Activated CD8-positive, alpha-beta memory T cell treated with anti-CD3 and anti-CD28 coated beads, Interleukin-2, amount 10 ng/mL, durations not matched to agents 7 days and 5 days (primary cell): ENCODE results near the gene ODAD3. TPM values are rescaled to one million over a fixed set of nuclear protein-coding genes. Genes with fewer than 3 reads are reported as not detected.

Source experiments
- ATAC-seq: fragments of 150-1000 bp; cut with Tn5 transposase; one replicate; pipeline ENCODE4 v1.10.0; 2021; ENCODE audit warnings: moderate library complexity
- CTCF ChIA-PET: fragments of 350-600 bp; sonication (Branson Sonifier 250); formaldehyde crosslinking; loops from one replicate; lab custom pipeline; 2021; ENCODE audit warnings: antibody characterized with exemption; lab: Charles Lee
- DNase-seq: peaks from one replicate; pipeline ENCODE4 v3.0.0-alpha.2; 2020
- H3K27ac Mint-ChIP-seq: one replicate; pipeline ENCODE4 v1.8.0; 2021; ENCODE audit warnings: mild to moderate bottlenecking, mixed read lengths
- H3K27me3 Mint-ChIP-seq: one replicate; pipeline ENCODE4 v1.8.0; 2021; ENCODE audit warnings: mixed read lengths
- H3K36me3 Mint-ChIP-seq: one replicate; pipeline ENCODE4 v1.8.0; 2021; ENCODE audit warnings: mild to moderate bottlenecking, mixed read lengths
- H3K4me1 Mint-ChIP-seq: one replicate; pipeline ENCODE4 v1.8.0; 2021; ENCODE audit warnings: mixed read lengths
- H3K4me3 Mint-ChIP-seq: one replicate; pipeline ENCODE4 v1.8.0; 2021; ENCODE audit warnings: mild to moderate bottlenecking, moderate library complexity, mixed read lengths
- H3K9me3 Mint-ChIP-seq: one replicate; pipeline ENCODE4 v1.8.0; 2022; ENCODE audit warnings: low read depth, mixed read lengths
- total RNA-seq, 2 experiments: library from RNA; stranded (reverse); gene quantifications; one replicate each; pipeline ENCODE4 v1.2.3, GENCODE V29; 2021

ODAD3 gene
- total RNA-seq, 2 experiments from 2014 or later, result 0.15 to 0.54 TPM

DNA sequence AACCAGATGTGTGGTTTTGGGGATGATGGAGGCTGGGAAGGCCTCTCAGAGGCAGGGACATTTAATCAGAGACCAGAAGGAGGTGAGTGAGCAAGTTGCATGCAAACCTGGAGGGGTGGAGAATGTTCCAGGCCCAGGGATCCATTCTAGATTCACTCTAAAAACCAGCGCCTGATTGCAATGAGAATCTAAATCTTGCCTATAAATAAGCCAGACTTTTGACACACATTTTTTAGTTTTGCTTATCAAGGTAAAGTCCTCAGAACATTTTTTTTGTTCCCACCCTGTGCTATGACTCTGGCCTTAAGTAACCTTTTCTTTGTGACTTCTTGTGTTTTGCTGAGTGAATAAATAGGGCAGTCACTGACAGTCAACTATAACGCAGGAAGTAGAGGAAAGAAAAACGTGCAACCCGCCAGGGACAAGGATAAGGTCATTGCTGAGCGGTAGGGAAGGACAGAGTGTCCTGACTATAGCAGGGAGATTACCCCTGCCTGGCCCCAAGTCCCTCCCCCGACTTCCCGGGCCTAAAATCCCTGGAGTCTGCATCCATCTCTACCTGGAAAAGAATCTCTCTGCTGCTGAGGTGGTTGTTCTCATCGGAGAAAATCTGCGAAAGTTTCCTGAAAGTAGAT lies 30.2 kb downstream of the ODAD3 start:
- Mint-ChIP-seq H3K9me3 (no peaks in the 10 kb centered on the region), H3K36me3 (no peaks in the 10 kb centered on the region), H3K4me3 (no peak overlapping the region), H3K27ac (no peak overlapping the region), H3K27me3 (peaks cover 24% of the 10 kb centered on the region), H3K4me1 (no peaks in the 10 kb centered on the region)
- ATAC-seq (no peak), DNase-seq (no peak)
- CTCF ChIA-PET, result no interaction called here

DNA sequence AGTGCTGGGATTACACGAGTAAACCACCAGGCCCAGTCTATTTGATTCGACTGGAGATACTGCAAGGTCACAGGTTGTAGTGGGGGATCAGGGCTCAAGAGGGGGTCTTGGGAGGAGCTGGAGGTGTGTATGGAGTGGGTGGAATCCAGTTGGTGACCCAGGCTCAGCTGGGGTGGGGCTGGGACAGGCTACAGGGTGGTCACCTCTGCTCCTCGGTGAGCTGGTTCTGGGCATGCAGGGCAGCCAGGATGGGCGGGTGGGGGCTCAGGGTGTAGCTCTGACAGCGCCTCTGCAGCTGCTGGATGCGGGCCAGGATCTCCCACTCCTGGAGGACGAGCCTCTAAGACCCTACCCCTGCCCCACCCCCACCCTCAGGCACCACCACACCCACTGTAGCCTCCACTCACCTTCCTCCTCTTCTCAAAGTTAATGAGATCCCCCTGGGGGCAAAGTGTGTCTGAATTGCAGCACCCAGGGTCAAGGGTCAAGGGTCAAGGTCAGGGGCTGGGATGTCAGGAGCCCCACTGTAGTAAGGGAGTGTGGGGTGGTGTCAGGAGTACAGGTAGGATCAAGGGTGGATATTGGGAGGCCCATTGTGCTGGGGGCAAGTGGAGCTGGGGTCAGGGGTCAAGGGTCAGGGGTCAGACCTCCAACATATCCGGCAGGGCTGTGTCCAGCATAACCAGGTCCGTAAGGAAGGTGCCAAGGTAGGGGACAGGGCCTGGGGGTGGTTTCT lies 32.9 kb downstream of the ODAD3 start:
- no peaks in the 10 kb centered on the region for H3K4me1 Mint-ChIP-seq
- no peak for ATAC-seq
- no peaks in the 10 kb centered on the region for H3K9me3 Mint-ChIP-seq
- H3K27ac Mint-ChIP-seq, result no peak overlapping the region
- no peak overlapping the region for H3K4me3 Mint-ChIP-seq
- no peaks in the 10 kb centered on the region for H3K36me3 Mint-ChIP-seq
- DNase-seq, result no peak
- CTCF ChIA-PET, result interaction anchor here (1.5 kb wide), 1 partner anchor 80 kb away, joined by 3 read pairs; no protein-coding TSS in a partner anchor
- H3K27me3 Mint-ChIP-seq, result peaks cover 14% of the 10 kb centered on the region

DNA sequence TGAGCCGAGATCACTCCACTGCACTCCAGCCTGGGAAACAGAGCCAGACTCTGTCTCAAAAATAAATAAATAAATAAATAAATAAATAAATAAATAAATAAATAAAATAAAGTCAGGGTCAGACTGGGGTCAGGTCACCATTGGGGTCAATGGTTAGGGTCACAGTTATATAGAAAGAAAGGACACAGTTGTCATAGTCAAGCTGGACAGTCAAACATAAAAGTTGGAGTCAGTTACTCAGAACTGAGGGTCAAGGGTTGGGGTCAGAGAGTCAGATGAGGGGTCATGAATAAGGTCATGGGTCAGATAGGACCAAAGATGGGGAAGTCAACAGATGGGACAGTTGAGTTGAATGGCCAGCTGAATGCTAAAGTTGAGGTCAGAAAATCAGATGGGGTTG lies 34.1 kb downstream of the ODAD3 start:
- H3K36me3 Mint-ChIP-seq, result no peaks in the 10 kb centered on the region
- H3K27me3 Mint-ChIP-seq, result peaks cover 6% of the 10 kb centered on the region
- H3K4me3 Mint-ChIP-seq, result no peak overlapping the region
- H3K4me1 Mint-ChIP-seq, result no peaks in the 10 kb centered on the region
- no peak overlapping the region for H3K27ac Mint-ChIP-seq
- ATAC-seq (no peak), DNase-seq (no peak)
- CTCF ChIA-PET, result interaction anchor here (1.5 kb wide), 1 partner anchor 82 kb away, joined by 3 read pairs; no protein-coding TSS in a partner anchor
- no peaks in the 10 kb centered on the region for H3K9me3 Mint-ChIP-seq

DNA sequence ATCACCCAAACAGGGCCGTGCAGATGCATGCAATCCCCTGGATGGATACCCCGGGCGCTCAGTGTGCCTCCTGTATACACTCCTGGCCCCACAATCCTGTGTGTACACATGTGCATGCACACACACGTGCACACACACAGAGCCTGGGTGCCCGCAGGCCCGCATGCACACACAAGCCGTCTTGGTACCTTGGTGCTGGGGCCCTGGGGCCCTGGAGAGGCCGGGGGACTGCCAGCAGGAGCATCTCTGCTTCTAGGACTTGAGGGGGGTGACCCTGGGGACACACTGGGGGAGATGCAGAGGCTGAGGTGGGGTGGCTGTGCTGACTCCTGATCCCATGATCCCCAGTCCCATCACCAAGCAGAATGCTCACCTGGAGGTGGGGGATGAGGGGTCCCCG lies 35.3 kb downstream of the ODAD3 start:
- DNase-seq (no peak), ATAC-seq (no peak)
- peaks cover under 1% of the 10 kb centered on the region for H3K27me3 Mint-ChIP-seq
- no peak overlapping the region for H3K4me3 Mint-ChIP-seq
- H3K36me3 Mint-ChIP-seq, result no peaks in the 10 kb centered on the region
- no peaks in the 10 kb centered on the region for H3K9me3 Mint-ChIP-seq
- H3K4me1 Mint-ChIP-seq, result no peaks in the 10 kb centered on the region
- no peak overlapping the region for H3K27ac Mint-ChIP-seq
- CTCF ChIA-PET, result interaction anchor here (1.1 kb wide), 1 partner anchor 23 kb away, joined by 3 read pairs; no protein-coding TSS in a partner anchor

DNA sequence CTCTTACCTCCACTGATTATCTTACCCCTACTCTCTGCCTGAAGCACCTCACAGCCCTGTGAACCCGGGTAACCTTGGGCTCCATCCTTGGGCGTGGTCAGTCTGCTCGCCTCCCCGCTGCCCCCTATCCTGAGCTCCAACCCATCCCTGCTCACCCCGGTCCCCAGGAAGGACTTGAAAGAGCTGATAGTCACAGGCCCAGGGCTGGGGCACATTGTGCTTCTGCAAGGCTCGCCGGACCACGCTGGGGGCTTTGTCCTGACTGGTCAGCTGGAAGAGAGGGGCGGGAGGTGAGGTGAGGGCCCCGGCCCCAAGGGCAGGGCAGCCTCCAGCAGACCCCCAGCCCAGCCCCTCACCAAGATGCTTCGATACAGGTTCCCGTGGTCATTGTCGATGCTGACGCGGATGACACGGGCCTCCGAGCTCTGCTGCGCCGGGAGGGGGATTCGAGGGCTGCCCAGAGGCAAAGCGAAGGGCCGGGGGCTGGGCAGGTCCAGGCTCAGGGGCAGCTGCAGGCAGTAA lies 37.8 kb downstream of the ODAD3 start:
- H3K4me1 Mint-ChIP-seq, result peaks cover 2% of the 10 kb centered on the region
- ATAC-seq, result no peak
- no peak overlapping the region for H3K4me3 Mint-ChIP-seq
- DNase-seq, result no peak
- H3K27ac Mint-ChIP-seq, result no peak overlapping the region
- no peaks in the 10 kb centered on the region for H3K9me3 Mint-ChIP-seq
- CTCF ChIA-PET, result interaction anchor here (0.9 kb wide), 1 partner anchor 16 kb away, joined by 3 read pairs; no protein-coding TSS in a partner anchor
- H3K27me3 Mint-ChIP-seq, result no peaks in the 10 kb centered on the region
- no peaks in the 10 kb centered on the region for H3K36me3 Mint-ChIP-seq

- H3K36me3 Mint-ChIP-seq, result no peaks in the 10 kb centered on the region
- H3K9me3 Mint-ChIP-seq, result no peaks in the 10 kb centered on the region
- H3K27ac Mint-ChIP-seq, result no peak overlapping the region
- H3K27me3 Mint-ChIP-seq, result no peaks in the 10 kb centered on the region
- CTCF ChIA-PET, result interaction anchor here (0.7 to 2.6 kb wide), 2 partner anchors 9 to 186 kb away, joined by 3 to 18 read pairs; no protein-coding TSS in a partner anchor
- H3K4me1 Mint-ChIP-seq, result peaks cover 6% of the 10 kb centered on the region
- ATAC-seq (no peak), DNase-seq (no peak)
- H3K4me3 Mint-ChIP-seq, result no peak overlapping the region
Measured at GRCh38 chr19:11390933-11391680, 43.8 kb downstream of the ODAD3 start.

DNA sequence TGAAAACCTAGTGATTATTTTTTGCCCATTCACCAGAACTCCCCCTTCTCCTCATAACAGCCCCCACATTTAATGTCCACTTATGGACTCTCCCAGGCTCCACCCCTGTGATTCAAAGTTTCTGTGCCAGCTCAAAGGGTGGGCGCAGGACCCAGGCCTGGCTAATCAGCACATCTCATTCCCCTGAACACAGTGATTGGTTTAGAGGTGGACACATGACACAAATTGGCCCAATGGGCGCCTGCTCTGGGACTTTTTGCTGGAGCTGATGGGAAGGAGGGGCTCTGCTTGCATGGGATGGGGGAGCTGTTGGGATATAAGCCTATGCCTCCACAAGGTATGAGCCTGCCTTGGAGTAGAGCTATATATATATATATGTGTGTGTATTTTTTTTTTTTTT lies 44.6 kb downstream of the ODAD3 start:
- H3K9me3 Mint-ChIP-seq, result no peaks in the 10 kb centered on the region
- ATAC-seq, result no peak
- H3K27ac Mint-ChIP-seq, result no peak overlapping the region
- no peaks in the 10 kb centered on the region for H3K27me3 Mint-ChIP-seq
- H3K36me3 Mint-ChIP-seq, result no peaks in the 10 kb centered on the region
- no peak overlapping the region for H3K4me3 Mint-ChIP-seq
- CTCF ChIA-PET, result interaction anchor here (0.7 to 2.6 kb wide), 2 partner anchors 8 to 185 kb away, joined by 3 to 18 read pairs; no protein-coding TSS in a partner anchor
- H3K4me1 Mint-ChIP-seq, result peaks cover 6% of the 10 kb centered on the region
- no peak for DNase-seq

- Mint-ChIP-seq H3K4me1 (peaks cover 9% of the 10 kb centered on the region), H3K4me3 (no peak overlapping the region), H3K27ac (no peak overlapping the region), H3K36me3 (no peaks in the 10 kb centered on the region), H3K27me3 (peaks cover 19% of the 10 kb centered on the region), H3K9me3 (no peaks in the 10 kb centered on the region)
- ATAC-seq, result no peak
- CTCF ChIA-PET, result interaction anchor here (1.3 to 1.6 kb wide), 2 partner anchors 13 kb away, joined by 3 to 5 read pairs; partner anchors contain the start of gene SWSAP1
- no peak for DNase-seq
Measured at GRCh38 chr19:11387162-11388034, 47.5 kb downstream of the ODAD3 start.

DNA sequence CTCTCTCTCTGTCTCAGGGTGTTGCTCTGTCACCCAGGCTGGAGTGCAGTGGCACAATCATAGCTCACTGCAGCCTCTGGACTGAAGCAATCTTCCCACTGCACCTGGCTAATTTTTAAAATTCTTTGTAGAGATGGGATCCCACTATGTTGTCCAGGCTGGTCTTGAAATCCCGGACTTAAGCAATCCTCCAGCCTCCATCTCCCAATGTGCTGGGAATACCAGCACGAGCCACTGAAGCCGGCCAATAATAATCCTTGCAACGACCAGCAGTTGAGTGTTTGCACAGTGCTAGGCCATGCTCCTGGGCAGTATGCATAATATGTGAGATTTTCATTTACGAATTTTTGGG lies 50.2 kb downstream of the ODAD3 start:
- Mint-ChIP-seq H3K27ac (no peak overlapping the region), H3K36me3 (peaks cover 2% of the 10 kb centered on the region), H3K4me3 (no peak overlapping the region), H3K27me3 (peaks cover 19% of the 10 kb centered on the region), H3K9me3 (no peaks in the 10 kb centered on the region), H3K4me1 (peaks cover 23% of the 10 kb centered on the region)
- DNase-seq (no peak), ATAC-seq (no peak)
- CTCF ChIA-PET, result interaction anchor here (0.9 to 3.3 kb wide), 3 partner anchors 9 to 97 kb away, joined by 4 to 20 read pairs (median 7); partner anchors contain the start of gene ELAVL3

DNA sequence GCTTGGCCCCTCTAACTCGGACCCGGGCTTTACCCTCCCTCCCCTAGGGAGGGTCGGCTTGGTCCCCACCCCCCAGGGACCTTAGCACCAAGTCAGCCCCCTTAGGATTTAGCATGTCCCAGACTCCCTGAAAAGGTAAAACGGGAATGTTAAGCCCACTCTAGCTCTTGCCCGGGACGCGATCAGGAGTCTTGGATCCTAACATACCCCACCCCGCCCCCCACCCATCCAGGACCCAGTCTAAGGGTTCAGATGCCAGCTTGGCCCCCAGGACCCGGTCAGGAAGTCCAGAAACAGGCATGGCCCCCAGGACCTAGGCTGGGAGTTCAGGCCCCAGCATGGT lies 51.2 kb downstream of the ODAD3 start:
- no peak for ATAC-seq
- no peak for DNase-seq
- Mint-ChIP-seq H3K36me3 (peaks cover 2% of the 10 kb centered on the region), H3K4me3 (no peak overlapping the region), H3K9me3 (no peaks in the 10 kb centered on the region), H3K27ac (no peak overlapping the region), H3K4me1 (peaks cover 24% of the 10 kb centered on the region), H3K27me3 (peaks cover 19% of the 10 kb centered on the region)
- CTCF ChIA-PET, result interaction anchor here (0.8 to 5.0 kb wide), 10 partner anchors 8 to 186 kb away, joined by 3 to 61 read pairs (median 5); partner anchors contain the start of genes ELAVL3, ELOF1 and RGL3

DNA sequence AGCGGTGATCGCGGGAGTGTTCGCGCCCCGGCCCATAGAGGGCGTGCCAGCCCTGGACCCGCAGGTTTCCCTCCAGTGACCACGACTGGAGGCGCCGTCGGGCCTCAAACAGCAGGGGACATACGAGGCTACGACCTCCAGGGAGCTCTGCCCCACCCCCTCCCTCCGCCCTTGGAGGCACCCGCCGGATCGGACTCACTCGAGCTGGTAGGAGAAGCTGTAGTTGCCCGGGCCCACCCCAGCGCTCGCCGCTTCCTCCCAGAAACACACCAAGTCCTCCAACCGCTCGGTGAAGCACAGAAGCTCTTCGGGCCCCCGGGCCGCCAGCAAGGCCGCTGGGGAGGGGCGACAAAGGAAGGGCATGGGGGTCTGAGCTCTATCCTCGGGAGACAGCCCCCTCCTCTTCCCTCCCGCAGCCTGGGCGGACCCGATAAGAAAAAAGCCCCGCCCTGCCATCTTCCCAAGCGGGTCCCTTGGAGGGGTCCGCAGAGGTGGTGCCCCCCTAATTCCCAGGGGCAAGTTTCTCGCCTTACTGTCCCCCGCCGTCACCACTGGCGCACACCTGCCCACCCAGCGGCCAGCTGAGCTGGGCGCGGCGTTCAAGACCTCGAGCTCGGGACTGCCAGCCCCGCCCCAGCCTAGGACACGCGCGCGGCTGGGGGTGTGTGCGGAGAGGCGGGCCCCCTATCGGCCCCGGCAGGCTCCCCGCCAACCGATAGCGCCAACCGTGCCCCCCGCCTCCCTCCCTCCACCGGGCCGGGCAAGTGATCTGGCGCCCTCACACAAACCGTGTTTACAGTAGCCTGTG lies 51.8 kb downstream of the ODAD3 start:
- Mint-ChIP-seq H3K9me3 (no peaks in the 10 kb centered on the region), H3K27me3 (peaks cover 19% of the 10 kb centered on the region), H3K4me1 (peaks cover 30% of the 10 kb centered on the region), H3K36me3 (peaks cover 5% of the 10 kb centered on the region), H3K4me3 (peak overlapping the region; percentile 54), H3K27ac (peak overlapping the region; percentile 72)
- DNase-seq (peak; percentile 74), ATAC-seq (no peak)
- CTCF ChIA-PET, result interaction anchor here (0.7 to 5.0 kb wide), 19 partner anchors 7 to 185 kb away, joined by 3 to 61 read pairs (median 4); partner anchors contain the start of genes CCDC159, ELAVL3, ELOF1 and PRKCSH
